ENCODE results near the gene ENO2. TPM values are rescaled to one million over a fixed set of nuclear protein-coding genes. Genes with fewer than 3 reads are reported as not detected.
"Not testable (repeated sequence)": the region's sequence is repeated elsewhere in the genome, so short reads cannot be mapped to it uniquely, and the experiment has no call there.

ENO2 gene
- total and polyA plus RNA-seq, 11 donors: 4.6 to 30.9 (median 11.6) TPM

DNA sequence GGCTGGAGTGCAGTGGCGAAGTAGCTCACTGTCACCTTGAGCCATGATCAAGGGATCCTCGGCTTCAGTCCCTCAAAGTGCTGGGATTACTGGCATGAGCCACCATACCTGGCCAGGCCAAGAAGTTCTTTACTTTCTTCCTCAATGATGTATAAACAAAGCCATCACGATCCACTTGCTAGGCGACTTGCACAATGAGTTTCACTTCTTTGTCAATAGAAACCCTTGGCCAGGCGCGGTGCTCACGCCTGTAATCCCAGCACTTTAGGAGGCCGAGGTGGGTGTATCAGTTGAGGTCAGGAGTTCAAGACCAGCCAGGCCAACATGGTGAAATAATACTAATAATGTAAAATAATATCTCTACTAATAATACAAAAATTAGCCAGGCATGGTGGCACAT lies 26.9 kb upstream of the ENO2 start:
- DNase-seq: no peak
- Histone ChIP-seq H3K9me3 (no peaks in the 10 kb centered on the region), H3K4me3 (no peak overlapping the region), H3K4me1 (peaks cover 0 to 14% (median 6%) of the 10 kb centered on the region in 12 donors), H3K27ac (no peak overlapping the region), H3K36me3 (peaks cover 0 to 25% (median 15%) of the 10 kb centered on the region in 9 donors), H3K27me3 (no peaks in the 10 kb centered on the region)
- TF ChIP-seq POLR2A (IDR thresholded peaks at IDR 0.05): no peak
- TF ChIP-seq, protein P1, sequence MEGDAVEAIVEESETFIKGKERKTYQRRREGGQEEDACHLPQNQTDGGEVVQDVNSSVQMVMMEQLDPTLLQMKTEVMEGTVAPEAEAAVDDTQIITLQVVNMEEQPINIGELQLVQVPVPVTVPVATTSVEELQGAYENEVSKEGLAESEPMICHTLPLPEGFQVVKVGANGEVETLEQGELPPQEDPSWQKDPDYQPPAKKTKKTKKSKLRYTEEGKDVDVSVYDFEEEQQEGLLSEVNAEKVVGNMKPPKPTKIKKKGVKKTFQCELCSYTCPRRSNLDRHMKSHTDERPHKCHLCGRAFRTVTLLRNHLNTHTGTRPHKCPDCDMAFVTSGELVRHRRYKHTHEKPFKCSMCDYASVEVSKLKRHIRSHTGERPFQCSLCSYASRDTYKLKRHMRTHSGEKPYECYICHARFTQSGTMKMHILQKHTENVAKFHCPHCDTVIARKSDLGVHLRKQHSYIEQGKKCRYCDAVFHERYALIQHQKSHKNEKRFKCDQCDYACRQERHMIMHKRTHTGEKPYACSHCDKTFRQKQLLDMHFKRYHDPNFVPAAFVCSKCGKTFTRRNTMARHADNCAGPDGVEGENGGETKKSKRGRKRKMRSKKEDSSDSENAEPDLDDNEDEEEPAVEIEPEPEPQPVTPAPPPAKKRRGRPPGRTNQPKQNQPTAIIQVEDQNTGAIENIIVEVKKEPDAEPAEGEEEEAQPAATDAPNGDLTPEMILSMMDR (IDR thresholded peaks at IDR 0.05): no peak
- 88 to 93% (median 89%) methylated on average over 8 of the region's 8 CpGs for WGBS, 4 donors
- ATAC-seq: no peak
- intact Hi-C loops (cut with DNase I): no loop called here

DNA sequence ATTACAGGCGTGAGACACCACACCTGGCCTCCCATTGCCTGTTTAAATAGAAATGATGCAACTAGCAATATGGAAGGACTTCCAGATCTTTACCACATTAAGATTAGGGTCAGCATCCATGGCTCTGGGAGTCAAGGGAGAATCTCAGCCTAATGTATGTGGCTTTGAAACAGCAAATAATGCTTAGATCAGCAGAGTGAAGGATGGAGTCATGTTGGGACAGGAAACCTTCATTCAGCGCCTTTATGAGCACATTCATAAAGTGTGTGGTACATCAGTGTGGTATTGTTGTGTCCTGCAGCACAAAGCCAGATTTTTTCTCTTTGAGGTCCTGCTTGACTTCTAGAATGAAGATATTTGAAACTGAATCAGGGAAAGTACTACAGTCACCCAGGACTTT lies 26.0 kb upstream of the ENO2 start:
- intact Hi-C loops (cut with DNase I): no loop called here
- peaks cover 0 to 20% (median 14%) of the 10 kb centered on the region in 9 donors for H3K36me3 ChIP-seq
- H3K27ac ChIP-seq: no peak overlapping the region
- ATAC-seq (no peak), DNase-seq (no peak)
- no peaks in the 10 kb centered on the region for H3K27me3 ChIP-seq
- H3K4me3 ChIP-seq: no peak overlapping the region
- no peaks in the 10 kb centered on the region for H3K9me3 ChIP-seq
- 87 to 93% (median 91%) methylated on average over 2 of the region's 2 CpGs for WGBS, 4 donors
- TF ChIP-seq POLR2A (IDR thresholded peaks at IDR 0.05): no peak
- TF ChIP-seq, protein P1 (IDR thresholded peaks at IDR 0.05): no peak
- H3K4me1 ChIP-seq: peaks cover 0 to 14% (median 6%) of the 10 kb centered on the region in 12 donors

DNA sequence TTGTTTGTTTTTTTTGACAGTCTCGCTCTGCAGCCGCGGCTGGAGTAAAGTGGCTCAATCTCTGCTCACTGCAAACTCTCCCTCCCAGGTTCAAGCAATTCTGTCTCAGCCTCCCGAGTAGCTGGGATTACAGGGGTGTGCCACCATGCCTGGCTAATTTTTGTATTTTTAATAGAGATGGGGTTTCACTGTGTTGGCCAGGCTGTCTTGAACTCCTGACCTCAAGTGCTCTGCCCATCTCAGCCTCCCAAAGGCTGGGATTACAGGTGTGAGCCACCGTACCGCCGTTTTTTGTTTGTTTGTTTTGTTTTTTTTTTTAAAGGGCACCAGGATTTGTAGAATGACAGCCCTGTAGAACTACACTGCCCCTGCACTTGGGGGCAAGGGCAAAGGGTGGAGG lies 25.6 kb upstream of the ENO2 start:
- H3K27ac ChIP-seq; intact Hi-C loops (cut with DNase I); H3K9me3 ChIP-seq; H3K27me3 ChIP-seq; H3K4me3 ChIP-seq; DNase-seq; ATAC-seq: not testable (repeated sequence)
- WGBS, 4 donors: 67 to 89% (median 84%) methylated on average over 7 of the region's 7 CpGs
- H3K4me1 ChIP-seq: peaks cover 0 to 14% (median 6%) of the 10 kb centered on the region in 12 donors
- peaks cover 0 to 17% (median 11%) of the 10 kb centered on the region in 9 donors for H3K36me3 ChIP-seq

DNA sequence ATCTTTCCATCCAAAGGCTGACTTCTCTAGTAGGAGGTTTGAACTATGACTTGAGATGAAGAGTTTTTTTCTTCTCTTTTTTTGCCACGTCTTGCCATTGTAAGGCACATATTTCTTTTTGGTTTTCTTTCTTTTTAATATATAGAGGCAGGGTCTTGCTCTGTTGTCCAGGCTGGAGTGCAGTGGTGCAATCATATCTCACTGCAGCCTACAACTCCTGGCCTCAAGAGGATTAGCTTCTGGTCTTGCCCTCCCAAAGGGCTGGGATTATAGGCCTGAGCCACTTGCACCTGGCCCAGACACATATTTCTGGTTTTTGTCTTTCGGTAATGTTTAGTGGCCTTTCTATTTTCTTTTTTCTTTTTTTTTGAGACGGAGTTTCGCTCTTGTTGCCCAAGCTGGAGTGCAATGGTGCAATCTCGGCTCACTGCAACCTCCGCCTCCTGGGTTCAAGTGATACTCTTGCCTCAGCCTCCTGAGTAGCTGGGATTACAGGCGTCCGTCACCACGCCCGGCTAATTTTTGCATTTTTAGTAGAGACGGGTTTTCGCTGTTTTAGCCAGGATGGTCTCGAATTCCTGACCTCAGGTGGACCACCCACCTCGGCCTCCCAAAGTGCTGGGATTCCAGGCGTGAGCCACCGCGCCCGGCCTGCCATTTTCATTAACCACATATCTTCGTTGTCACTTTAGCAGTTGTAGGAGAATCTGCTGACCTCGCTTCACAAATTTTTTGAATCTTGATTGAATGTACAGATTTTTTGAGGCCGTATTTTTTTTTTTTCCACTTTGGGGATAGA lies 24.4 kb upstream of the ENO2 start:
- whole genome bisulfite sequencing, 4 donors: 94 to 96% (median 95%) methylated on average over 21 of the region's 21 CpGs
- not testable (repeated sequence) for ATAC-seq, H3K27me3 ChIP-seq, H3K36me3 ChIP-seq, DNase-seq, H3K9me3 ChIP-seq
- Histone ChIP-seq H3K4me1 (peaks cover 0 to 14% (median 6%) of the 10 kb centered on the region in 12 donors), H3K27ac (peak overlapping the region in 11 of 12 donors; percentile 74 to 97 (median 89)), H3K4me3 (peak overlapping the region in 3 of 12 donors; percentile 55 to 66 (median 63))
- intact Hi-C loops (cut with DNase I): loop anchor here in 1 of 10 donors (2.0 kb wide), 1 partner anchor 17 kb away; the partner anchor contains the start of gene SPSB2
